Measurements from ENCODE around the gene PELI2. TPM values are rescaled to one million over a fixed set of nuclear protein-coding genes. Genes with fewer than 3 reads are reported as not detected.

The PELI2 gene
- total and polyA plus RNA-seq, 2 of the 4 experiments (the other 2 are of a cell fraction): 6.0 to 36.7 TPM

- Histone ChIP-seq H2BK5ac (ENCODE audit: low read depth, low read length, poor library complexity, severe bottlenecking) (no peak overlapping the region), H2AK9ac (replicated peaks; ENCODE audit: low read depth, low read length, poor library complexity) (no peak overlapping the region), H2BK15ac (ENCODE audit: low read depth, low read length) (no peak overlapping the region), H3K9me3 (ENCODE audit: control insufficient read depth, insufficient read depth, low read length) (peaks cover 2% of the 10 kb centered on the region; the same call in 1 of the 2 replicates), H2AK5ac (ENCODE audit: low read depth, low read length) (no peak overlapping the region), H3K18ac (ENCODE audit: low read depth, low read length) (no peak overlapping the region), H4K20me1 (ENCODE audit: insufficient read depth, low read length) (peaks cover 7% of the 10 kb centered on the region; the same call in 1 of the 2 replicates), H3K4me1 (ENCODE audit: control insufficient read depth, insufficient read depth, low read length) (peaks cover 3% of the 10 kb centered on the region; the same call in 1 of the 2 replicates), H3K27ac (ENCODE audit: insufficient read depth, low read length) (no peak overlapping the region), H2BK20ac (ENCODE audit: low read depth, low read length) (no peak overlapping the region), H2AFZ (replicated peaks; ENCODE audit: low read length, poor library complexity) (no peak overlapping the region), H3K56ac (ENCODE audit: extremely low read depth, insufficient read depth, low read length) (no peak overlapping the region), H3K23ac (ENCODE audit: low read depth, low read length) (no peak overlapping the region), H4K8ac (ENCODE audit: low read depth in 2 of 2, low read length in 2 of 2) (no peak overlapping the region), H3K4me2 (ENCODE audit: low read depth, low read length) (no peak overlapping the region), H3K9me1 (ENCODE audit: insufficient read depth, low read length) (peaks cover 3% of the 10 kb centered on the region; the same call in 1 of the 2 replicates), H4K5ac (ENCODE audit: low read depth, low read length) (no peak overlapping the region), H3K4ac (ENCODE audit: low read depth, low read length) (no peak overlapping the region), H3K14ac (replicated peaks; ENCODE audit: low read depth, low read length) (no peak overlapping the region), H3K4me3 (ENCODE audit: insufficient read depth, low read depth, low read length) (no peak overlapping the region), H2BK120ac (ENCODE audit: low read depth, low read length) (no peak overlapping the region), H4K91ac (ENCODE audit: insufficient read depth, low read depth, low read length) (no peak overlapping the region), H3K36me3 (ENCODE audit: control insufficient read depth, insufficient read depth, low read length) (no peaks in the 10 kb centered on the region), H3K79me1 (ENCODE audit: low read depth in 1 of 2, low read length in 2 of 2) (peaks cover 17 to 34% of the 10 kb centered on the region in 2 experiments), H3K27me3 (ENCODE audit: control insufficient read depth, insufficient read depth, low read length) (no peaks in the 10 kb centered on the region), H3K9ac (ENCODE audit: low read depth, low read length) (no peak overlapping the region)
- dilution Hi-C loops (cut with HindIII; ENCODE audit: low sequenced_read_pairs, unreplicated experiment): no loop called here
- ChIA-PET POLR2A (ENCODE audit: unreplicated experiment) (no interaction called here), CTCF (no interaction called here)
- in situ Hi-C loops (cut with MboI; ENCODE audit: low sequenced_read_pairs): no loop called here
- BruUV-seq (replicated peaks): no TSS peak
- TF ChIP-seq RFX5 (IDR thresholded peaks at IDR 0.05; ENCODE audit: low read depth, low read length): no peak
- no peak for TF ChIP-seq MXI1 (IDR thresholded peaks at IDR 0.05; ENCODE audit: borderline replicate concordance, low read depth, low read length)
- TF ChIP-seq FOS (IDR thresholded peaks at IDR 0.05; ENCODE audit: low read depth, low read length): no peak
- no peak for TF ChIP-seq RAD21 (IDR thresholded peaks at IDR 0.05; ENCODE audit: low read length)
- TF ChIP-seq, protein P1, sequence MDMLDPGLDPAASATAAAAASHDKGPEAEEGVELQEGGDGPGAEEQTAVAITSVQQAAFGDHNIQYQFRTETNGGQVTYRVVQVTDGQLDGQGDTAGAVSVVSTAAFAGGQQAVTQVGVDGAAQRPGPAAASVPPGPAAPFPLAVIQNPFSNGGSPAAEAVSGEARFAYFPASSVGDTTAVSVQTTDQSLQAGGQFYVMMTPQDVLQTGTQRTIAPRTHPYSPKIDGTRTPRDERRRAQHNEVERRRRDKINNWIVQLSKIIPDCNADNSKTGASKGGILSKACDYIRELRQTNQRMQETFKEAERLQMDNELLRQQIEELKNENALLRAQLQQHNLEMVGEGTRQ (IDR thresholded peaks at IDR 0.05; ENCODE audit: low read depth, low read length): no peak
- no peak for TF ChIP-seq CHD1 (IDR thresholded peaks at IDR 0.05; ENCODE audit: low read depth, low read length)
- no peak for TF ChIP-seq MAZ (IDR thresholded peaks at IDR 0.05; ENCODE audit: borderline replicate concordance, low read depth, low read length)
- intact Hi-C loops (cut with micrococcal nuclease): no loop called here
- DNase-seq (no peak), ATAC-seq (ENCODE audit: low read depth) (no peak)
- WGBS, 2 experiments (ENCODE audit: extremely low coverage in 2 of 2, insufficient read length in 1 of 2): no CpG with 5 or more reads among the region's 1 CpG
Observed at GRCh38 chr14:56161658-56162057, 43.4 kb downstream of the PELI2 start.
